ENCODE results near the gene LEMD2. TPM values are rescaled to one million over a fixed set of nuclear protein-coding genes. Genes with fewer than 3 reads are reported as not detected.

Gene LEMD2
- total RNA-seq, 3 donors from 2014 or later, result 42.2 to 69.1 (median 59.0) TPM

- H3K4me3 ChIP-seq, result no peak overlapping the region
- no peaks in the 10 kb centered on the region for H3K4me1 ChIP-seq
- no peak for DNase-seq (ENCODE audit: low spot score in 2 of 2)
- peaks cover 0 to 21% of the 10 kb centered on the region in 2 donors for H3K27me3 ChIP-seq
- intact Hi-C loops (cut with DNase I; ENCODE audit: low total_unique reads), result no loop called here
- TF ChIP-seq CTCF (IDR thresholded peaks at IDR 0.05), result no peak
- no peak for TF ChIP-seq POLR2A (IDR thresholded peaks at IDR 0.05)
- no peak for TF ChIP-seq POLR2AphosphoS5 (IDR thresholded peaks at IDR 0.05)
- no peaks in the 10 kb centered on the region for H3K9me3 ChIP-seq
- no peaks in the 10 kb centered on the region for H3K36me3 ChIP-seq
- no peak overlapping the region for H3K27ac ChIP-seq
Measured at GRCh38 chr6:33817489-33817888, 28.6 kb upstream of the LEMD2 start.

- no peaks in the 10 kb centered on the region for H3K4me1 ChIP-seq
- TF ChIP-seq POLR2AphosphoS5 (IDR thresholded peaks at IDR 0.05), result no peak
- TF ChIP-seq POLR2A (IDR thresholded peaks at IDR 0.05), result no peak
- TF ChIP-seq CTCF (IDR thresholded peaks at IDR 0.05), result no peak
- no peaks in the 10 kb centered on the region for H3K9me3 ChIP-seq
- no peak overlapping the region for H3K4me3 ChIP-seq
- no peak overlapping the region for H3K27ac ChIP-seq
- H3K27me3 ChIP-seq, result peaks cover 0 to 21% of the 10 kb centered on the region in 2 donors
- DNase-seq (ENCODE audit: low spot score in 2 of 2), result no peak
- intact Hi-C loops (cut with DNase I; ENCODE audit: low total_unique reads), result no loop called here
- H3K36me3 ChIP-seq, result no peaks in the 10 kb centered on the region
Measured at GRCh38 chr6:33816911-33817310, 28.0 kb upstream of the LEMD2 start.

GRCh38 chr6:33815854-33816253 is 26.9 kb upstream of the LEMD2 start:
- Histone ChIP-seq H3K4me3 (no peak overlapping the region), H3K27ac (no peak overlapping the region), H3K36me3 (no peaks in the 10 kb centered on the region), H3K27me3 (peaks cover 0 to 21% of the 10 kb centered on the region in 2 donors), H3K4me1 (no peaks in the 10 kb centered on the region), H3K9me3 (no peaks in the 10 kb centered on the region)
- TF ChIP-seq POLR2AphosphoS5 (IDR thresholded peaks at IDR 0.05) (no peak), POLR2A (IDR thresholded peaks at IDR 0.05) (no peak), CTCF (IDR thresholded peaks at IDR 0.05) (no peak)
- intact Hi-C loops (cut with DNase I; ENCODE audit: low total_unique reads), result no loop called here
- no peak for DNase-seq (ENCODE audit: low spot score in 2 of 2)

- intact Hi-C loops (cut with DNase I; ENCODE audit: low total_unique reads), result no loop called here
- DNase-seq (ENCODE audit: low spot score in 2 of 2), result no peak
- Histone ChIP-seq H3K4me3 (no peak overlapping the region), H3K27ac (no peak overlapping the region), H3K4me1 (no peaks in the 10 kb centered on the region), H3K27me3 (peaks cover 0 to 21% of the 10 kb centered on the region in 2 donors), H3K9me3 (no peaks in the 10 kb centered on the region), H3K36me3 (no peaks in the 10 kb centered on the region)
- TF ChIP-seq CTCF (IDR thresholded peaks at IDR 0.05) (no peak), POLR2A (IDR thresholded peaks at IDR 0.05) (no peak), POLR2AphosphoS5 (IDR thresholded peaks at IDR 0.05) (no peak)
Measured at GRCh38 chr6:33813990-33814985, 25.4 kb upstream of the LEMD2 start.

- Histone ChIP-seq H3K9me3 (no peaks in the 10 kb centered on the region), H3K27ac (no peak overlapping the region), H3K27me3 (peaks cover 0 to 21% of the 10 kb centered on the region in 2 donors), H3K4me3 (no peak overlapping the region), H3K4me1 (no peaks in the 10 kb centered on the region), H3K36me3 (no peaks in the 10 kb centered on the region)
- intact Hi-C loops (cut with DNase I; ENCODE audit: low total_unique reads), result no loop called here
- no peak for TF ChIP-seq POLR2AphosphoS5 (IDR thresholded peaks at IDR 0.05)
- TF ChIP-seq POLR2A (IDR thresholded peaks at IDR 0.05), result no peak
- no peak for TF ChIP-seq CTCF (IDR thresholded peaks at IDR 0.05)
- no peak for DNase-seq (ENCODE audit: low spot score in 2 of 2)
Measured at GRCh38 chr6:33813246-33813904, 24.4 kb upstream of the LEMD2 start.
